SK-N-SH treated with all-trans-retinoic acid at 6 μM for 48 hours (cell line): ENCODE data around the gene DNASE2B.

Experiments used
- ARNTL ChIP-seq: fragments of 450-650 bp; formaldehyde crosslinking; IDR thresholded peaks from 2 replicates; pipeline ENCODE4 v1.5.0; 2020; ENCODE audit warnings: low read depth, mild to moderate bottlenecking, moderate library complexity, borderline replicate concordance
- BACH2 ChIP-seq: fragments of 250-450 bp; sonication (Bioruptor Pico); IDR thresholded peaks from 2 replicates; pipeline ENCODE4 v1.9.0; 2021; ENCODE audit warnings: mild to moderate bottlenecking, borderline replicate concordance
- PATZ1 ChIP-seq: fragments of 250-450 bp; sonication (Bioruptor Pico); IDR thresholded peaks from 2 replicates; pipeline ENCODE4 v1.8.0; 2020; ENCODE audit warnings: mild to moderate bottlenecking, moderate library complexity, borderline replicate concordance
- RARB ChIP-seq: fragments of 250-450 bp; sonication (Bioruptor Pico); IDR thresholded peaks from 2 replicates; pipeline ENCODE4 v1.8.0; 2021; ENCODE audit warnings: mild to moderate bottlenecking, moderate library complexity
- ZC3H10 ChIP-seq: fragments of 250-450 bp; sonication (Bioruptor Pico); IDR thresholded peaks from 2 replicates; pipeline ENCODE4 v1.5.1; 2021; ENCODE audit warnings: mild to moderate bottlenecking, moderate library complexity
- ZFP3 ChIP-seq: fragments of 250-450 bp; sonication (Bioruptor Pico); IDR thresholded peaks from 2 replicates; pipeline ENCODE4 v1.5.0; 2020; ENCODE audit warnings: mild to moderate bottlenecking, moderate library complexity
- TF ChIP-seq, protein P1 (sequence below): fragments of 250-450 bp; sonication (Bioruptor Pico); IDR thresholded peaks from 2 replicates; pipeline ENCODE4 v1.5.1; 2020; ENCODE audit warnings: low read depth, mild to moderate bottlenecking, moderate library complexity

GRCh38 chr1:84409888-84410287, 11.6 kb downstream of the DNASE2B start:
- no peak for TF ChIP-seq ARNTL (CRISPR knock-in tag)
- no peak for TF ChIP-seq BACH2
- TF ChIP-seq ZFP3 (CRISPR knock-in tag): no peak
- no peak for TF ChIP-seq RARB (CRISPR knock-in tag)
- TF ChIP-seq PATZ1 (CRISPR knock-in tag): no peak
- no peak for TF ChIP-seq ZC3H10 (CRISPR knock-in tag)
- TF ChIP-seq, protein P1, sequence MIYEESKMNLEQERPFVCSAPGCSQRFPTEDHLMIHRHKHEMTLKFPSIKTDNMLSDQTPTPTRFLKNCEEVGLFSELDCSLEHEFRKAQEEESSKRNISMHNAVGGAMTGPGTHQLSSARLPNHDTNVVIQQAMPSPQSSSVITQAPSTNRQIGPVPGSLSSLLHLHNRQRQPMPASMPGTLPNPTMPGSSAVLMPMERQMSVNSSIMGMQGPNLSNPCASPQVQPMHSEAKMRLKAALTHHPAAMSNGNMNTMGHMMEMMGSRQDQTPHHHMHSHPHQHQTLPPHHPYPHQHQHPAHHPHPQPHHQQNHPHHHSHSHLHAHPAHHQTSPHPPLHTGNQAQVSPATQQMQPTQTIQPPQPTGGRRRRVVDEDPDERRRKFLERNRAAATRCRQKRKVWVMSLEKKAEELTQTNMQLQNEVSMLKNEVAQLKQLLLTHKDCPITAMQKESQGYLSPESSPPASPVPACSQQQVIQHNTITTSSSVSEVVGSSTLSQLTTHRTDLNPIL (CRISPR knock-in tag): no peak
